Parathyroid adenoma (tissue), 2 donors: ENCODE results near the gene PRICKLE1.

Experiments used
- H2AFZ ChIP-seq: fragments of 300-600 bp; sonication (generic); one replicate; pipeline ENCODE4 v1.7.0; 2017; ENCODE audit warnings: antibody characterized with exemption, mild to moderate bottlenecking
- H3K27ac ChIP-seq: fragments of 300-600 bp; sonication (generic); one replicate; pipeline ENCODE4 v1.7.0; 2017
- H3K27me3 ChIP-seq: fragments of 300-600 bp; sonication (generic); one replicate; pipeline ENCODE4 v1.7.0; 2017; ENCODE audit warnings: low read length; ENCODE audit not compliant: control insufficient read depth, insufficient read depth
- H3K36me3 ChIP-seq: fragments of 300-600 bp; sonication (generic); one replicate; pipeline ENCODE4 v1.7.0; 2017; ENCODE audit warnings: low read length; ENCODE audit not compliant: control insufficient read depth, insufficient read depth
- H3K4me1 ChIP-seq: fragments of 300-600 bp; sonication (generic); one replicate; pipeline ENCODE4 v1.7.0; 2017; ENCODE audit warnings: control low read depth
- H3K4me2 ChIP-seq: fragments of 300-600 bp; sonication (generic); one replicate; pipeline ENCODE4 v1.7.0; 2017; ENCODE audit warnings: low read length
- H3K4me3 ChIP-seq: fragments of 300-600 bp; sonication (generic); one replicate; pipeline ENCODE4 v1.7.0; 2017; ENCODE audit warnings: low read depth, low read length
- H3K79me2 ChIP-seq: fragments of 300-600 bp; sonication (generic); one replicate; pipeline ENCODE4 v1.7.0; 2017; ENCODE audit warnings: control low read depth
- H3K9ac ChIP-seq: fragments of 300-600 bp; sonication (generic); one replicate; pipeline ENCODE4 v1.7.0; 2017; ENCODE audit warnings: mild to moderate bottlenecking
- H3K9me3 ChIP-seq: fragments of 300-600 bp; sonication (generic); one replicate; pipeline ENCODE4 v1.7.0; 2017; ENCODE audit warnings: low read length; ENCODE audit not compliant: control insufficient read depth
- TF ChIP-seq, protein P1 (sequence below): fragments of 300-600 bp; sonication (generic); IDR thresholded peaks from one replicate; pipeline ENCODE4 v1.7.0; 2017; ENCODE audit warnings: antibody characterized with exemption, mild to moderate bottlenecking
- donor health status: primary hyperparathyroidism.

Gene PRICKLE1

DNA sequence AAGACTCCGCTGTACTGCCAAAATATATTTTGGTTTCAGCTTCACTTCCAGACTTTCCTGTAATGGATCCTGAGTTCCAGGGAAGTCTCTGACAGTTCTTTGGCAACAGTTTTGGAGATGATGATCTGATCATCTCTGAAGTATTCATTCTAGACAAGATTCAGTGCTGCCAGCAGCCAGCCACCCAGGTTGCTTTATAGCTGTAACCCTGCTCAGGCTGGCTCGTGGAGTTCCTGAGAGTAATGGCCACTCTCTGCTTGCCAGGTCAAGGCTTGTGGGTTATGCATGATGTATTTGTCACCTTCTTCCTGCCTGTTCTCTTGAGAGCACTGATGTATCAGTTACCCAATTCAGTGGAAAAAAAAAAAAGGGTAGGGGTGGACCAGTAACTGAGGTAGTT lies 139.3 kb downstream of the PRICKLE1 start:
- H3K9me3 ChIP-seq = no peaks in the 10 kb centered on the region
- H3K9ac ChIP-seq = no peak overlapping the region
- H3K4me3 ChIP-seq = no peak overlapping the region
- no peak overlapping the region for H3K27ac ChIP-seq
- H3K79me2 ChIP-seq = no peaks in the 10 kb centered on the region
- no peak overlapping the region for H2AFZ ChIP-seq
- no peak overlapping the region for H3K4me2 ChIP-seq
- TF ChIP-seq, protein P1, sequence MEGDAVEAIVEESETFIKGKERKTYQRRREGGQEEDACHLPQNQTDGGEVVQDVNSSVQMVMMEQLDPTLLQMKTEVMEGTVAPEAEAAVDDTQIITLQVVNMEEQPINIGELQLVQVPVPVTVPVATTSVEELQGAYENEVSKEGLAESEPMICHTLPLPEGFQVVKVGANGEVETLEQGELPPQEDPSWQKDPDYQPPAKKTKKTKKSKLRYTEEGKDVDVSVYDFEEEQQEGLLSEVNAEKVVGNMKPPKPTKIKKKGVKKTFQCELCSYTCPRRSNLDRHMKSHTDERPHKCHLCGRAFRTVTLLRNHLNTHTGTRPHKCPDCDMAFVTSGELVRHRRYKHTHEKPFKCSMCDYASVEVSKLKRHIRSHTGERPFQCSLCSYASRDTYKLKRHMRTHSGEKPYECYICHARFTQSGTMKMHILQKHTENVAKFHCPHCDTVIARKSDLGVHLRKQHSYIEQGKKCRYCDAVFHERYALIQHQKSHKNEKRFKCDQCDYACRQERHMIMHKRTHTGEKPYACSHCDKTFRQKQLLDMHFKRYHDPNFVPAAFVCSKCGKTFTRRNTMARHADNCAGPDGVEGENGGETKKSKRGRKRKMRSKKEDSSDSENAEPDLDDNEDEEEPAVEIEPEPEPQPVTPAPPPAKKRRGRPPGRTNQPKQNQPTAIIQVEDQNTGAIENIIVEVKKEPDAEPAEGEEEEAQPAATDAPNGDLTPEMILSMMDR = no peak
- no peaks in the 10 kb centered on the region for H3K4me1 ChIP-seq
- H3K36me3 ChIP-seq = no peaks in the 10 kb centered on the region
- H3K27me3 ChIP-seq = no peaks in the 10 kb centered on the region

DNA sequence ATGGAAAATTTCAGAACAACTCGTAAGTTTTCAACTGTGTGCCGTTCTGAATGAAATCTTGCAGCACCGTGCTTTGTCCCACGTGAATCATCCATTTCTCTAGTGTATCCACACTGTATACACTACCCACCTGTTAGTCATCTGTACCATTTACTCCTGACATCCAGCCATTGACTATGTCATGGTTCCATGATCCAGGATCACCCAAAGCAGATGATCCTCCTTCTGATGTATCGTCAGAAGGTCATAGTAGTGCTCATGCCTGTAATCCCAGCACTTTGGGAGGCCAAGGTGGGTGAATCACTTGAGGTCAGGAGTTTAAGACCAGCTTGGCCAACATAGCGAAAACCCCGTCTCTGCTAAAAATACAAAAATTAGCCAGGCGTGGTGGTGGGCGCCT lies 140.7 kb downstream of the PRICKLE1 start:
- TF ChIP-seq, protein P1 = no peak
- H3K9me3 ChIP-seq = no peaks in the 10 kb centered on the region
- no peak overlapping the region for H3K4me3 ChIP-seq
- H3K79me2 ChIP-seq = no peaks in the 10 kb centered on the region
- H3K9ac ChIP-seq = no peak overlapping the region
- H3K27me3 ChIP-seq = no peaks in the 10 kb centered on the region
- H3K4me2 ChIP-seq = no peak overlapping the region
- no peaks in the 10 kb centered on the region for H3K4me1 ChIP-seq
- no peaks in the 10 kb centered on the region for H3K36me3 ChIP-seq
- H2AFZ ChIP-seq = no peak overlapping the region
- no peak overlapping the region for H3K27ac ChIP-seq

DNA sequence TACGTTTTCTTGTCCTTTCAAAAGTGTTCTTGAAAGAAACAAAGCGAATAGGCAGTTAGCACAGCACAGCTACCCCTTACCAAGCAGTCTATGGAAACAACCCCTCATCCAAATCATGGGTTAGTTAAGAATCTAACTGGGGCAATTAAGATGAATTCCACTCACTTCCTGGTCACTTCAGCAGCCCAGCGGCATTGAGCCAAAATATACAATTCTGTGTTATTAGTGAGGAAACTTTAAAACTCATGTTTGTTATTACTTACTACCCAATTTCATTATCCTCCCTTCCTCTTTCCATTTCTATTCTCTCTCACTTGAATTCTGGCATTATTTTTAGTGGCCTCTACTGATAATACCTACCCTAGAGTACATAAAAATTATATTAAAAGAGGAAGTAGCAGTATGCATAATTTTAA lies 142.2 kb downstream of the PRICKLE1 start:
- H3K27ac ChIP-seq = no peak overlapping the region

DNA sequence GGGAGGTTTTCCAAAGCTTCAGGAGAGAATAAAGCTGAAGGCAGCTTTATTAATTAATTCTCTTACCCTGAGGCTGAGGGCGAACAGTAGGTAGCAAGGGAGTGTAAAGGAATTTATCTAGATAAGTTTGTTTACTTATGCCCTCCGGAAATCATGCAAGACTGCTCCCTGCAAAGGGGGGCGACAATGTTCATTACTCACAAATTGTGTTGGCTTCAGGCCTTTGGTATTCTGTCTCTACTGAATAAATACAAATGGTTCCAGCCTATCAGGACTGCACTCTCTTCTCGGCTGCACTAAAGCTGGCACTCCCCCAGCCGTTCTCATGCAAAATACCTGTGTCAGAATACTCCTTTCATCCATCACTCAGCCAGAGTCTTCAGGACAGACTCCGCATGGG lies 142.8 kb downstream of the PRICKLE1 start:
- TF ChIP-seq, protein P1 = no peak
- H3K9me3 ChIP-seq = no peaks in the 10 kb centered on the region
- H3K4me3 ChIP-seq = no peak overlapping the region
- H3K4me1 ChIP-seq = no peaks in the 10 kb centered on the region
- no peak overlapping the region for H3K4me2 ChIP-seq
- H3K9ac ChIP-seq = no peak overlapping the region
- H3K79me2 ChIP-seq = no peaks in the 10 kb centered on the region
- H3K36me3 ChIP-seq = no peaks in the 10 kb centered on the region
- H3K27ac ChIP-seq = no peak overlapping the region
- no peak overlapping the region for H2AFZ ChIP-seq
- no peaks in the 10 kb centered on the region for H3K27me3 ChIP-seq

More for the DNA sequence above, 142.2 kb downstream of the PRICKLE1 start:
- Histone ChIP-seq H3K79me2 (no peaks in the 10 kb centered on the region), H3K4me2 (no peak overlapping the region), H3K27me3 (no peaks in the 10 kb centered on the region), H3K9ac (no peak overlapping the region), H3K36me3 (no peaks in the 10 kb centered on the region), H3K9me3 (no peaks in the 10 kb centered on the region), H3K4me3 (no peak overlapping the region), H3K4me1 (no peaks in the 10 kb centered on the region), H2AFZ (no peak overlapping the region)
- TF ChIP-seq, protein P1 = no peak

DNA sequence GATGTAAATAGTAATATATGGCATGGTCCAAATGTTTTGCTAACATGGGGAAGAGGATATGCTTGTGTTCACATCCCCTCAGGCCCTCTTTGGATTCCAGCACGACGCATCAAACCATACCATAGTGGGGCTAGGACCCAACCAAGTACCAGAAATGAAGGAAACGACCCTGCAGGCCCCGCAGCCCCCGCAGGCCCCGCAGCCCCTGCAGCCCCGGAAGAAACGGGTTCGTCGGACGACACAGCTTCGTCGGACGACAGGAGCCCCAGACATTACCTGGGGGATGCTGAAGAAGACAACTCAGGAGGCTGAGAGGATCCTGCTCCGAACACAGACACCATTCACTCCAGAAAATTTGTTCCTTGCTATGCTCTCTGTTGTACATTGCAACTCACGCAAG lies 143.7 kb downstream of the PRICKLE1 start:
- no peaks in the 10 kb centered on the region for H3K9me3 ChIP-seq
- no peaks in the 10 kb centered on the region for H3K36me3 ChIP-seq
- TF ChIP-seq, protein P1 = no peak
- no peaks in the 10 kb centered on the region for H3K27me3 ChIP-seq
- H3K4me2 ChIP-seq = no peak overlapping the region
- no peak overlapping the region for H3K27ac ChIP-seq
- no peaks in the 10 kb centered on the region for H3K4me1 ChIP-seq
- no peak overlapping the region for H3K9ac ChIP-seq
- no peak overlapping the region for H2AFZ ChIP-seq
- H3K4me3 ChIP-seq = no peak overlapping the region
- H3K79me2 ChIP-seq = no peaks in the 10 kb centered on the region
